Midbrain (tissue), 1 donor: ENCODE measurements around the gene YPEL3.

ENCODE experiments used
- DNase-seq: peaks from one replicate; lab custom pipeline; 2025; lab: John Stamatoyannopoulos, UW

Gene YPEL3

GRCh38 chr16:30049871-30050270 is 46.1 kb downstream of the YPEL3 start:
- DNase-seq = peak; percentile 65

DNA sequence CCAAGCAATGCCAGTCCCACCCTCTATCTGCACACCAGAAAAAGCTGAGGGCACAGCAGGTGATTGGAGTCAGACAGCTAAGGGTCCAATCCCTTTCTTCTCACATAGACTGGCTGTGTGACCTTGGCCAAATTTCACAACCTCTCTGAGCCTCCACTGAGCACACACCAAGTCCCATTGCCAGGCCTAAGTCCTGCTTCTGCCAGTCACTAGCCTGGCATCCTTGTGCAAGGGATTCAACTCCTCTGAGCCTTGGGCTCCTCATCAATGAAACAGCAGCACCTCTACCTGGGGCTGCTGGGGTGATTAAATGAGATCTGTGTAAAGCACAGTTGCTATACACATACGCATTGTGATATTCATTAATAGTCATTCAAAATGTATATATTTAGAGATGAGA is 49.4 kb downstream of the YPEL3 start:
- no peak for DNase-seq

DNA sequence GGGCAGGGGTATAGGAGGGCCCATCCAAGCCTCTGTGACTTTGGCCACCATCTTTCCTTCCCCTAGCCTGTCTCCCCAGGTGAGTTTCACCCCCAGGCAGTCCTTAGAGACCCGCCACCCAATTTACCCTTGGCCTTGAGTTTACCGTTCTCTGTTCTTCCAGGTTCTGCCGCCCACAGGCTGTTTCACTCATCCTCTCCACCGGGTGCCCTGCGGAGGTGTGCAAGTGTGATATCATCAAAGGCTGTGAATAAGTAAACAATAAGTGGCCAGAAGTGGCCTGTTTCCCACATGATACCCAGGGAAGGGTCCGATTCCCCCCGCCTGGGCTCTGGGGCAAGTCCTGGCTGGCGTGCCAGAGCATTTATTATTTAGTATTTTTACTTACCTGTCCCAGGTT is 49.8 kb downstream of the YPEL3 start:
- no peak for DNase-seq
